ENCODE data around the gene RIIAD1.
"Not testable (repeated sequence)": the region's sequence is repeated elsewhere in the genome, so short reads cannot be mapped to it uniquely, and the experiment has no call there.

RIIAD1 gene

DNA sequence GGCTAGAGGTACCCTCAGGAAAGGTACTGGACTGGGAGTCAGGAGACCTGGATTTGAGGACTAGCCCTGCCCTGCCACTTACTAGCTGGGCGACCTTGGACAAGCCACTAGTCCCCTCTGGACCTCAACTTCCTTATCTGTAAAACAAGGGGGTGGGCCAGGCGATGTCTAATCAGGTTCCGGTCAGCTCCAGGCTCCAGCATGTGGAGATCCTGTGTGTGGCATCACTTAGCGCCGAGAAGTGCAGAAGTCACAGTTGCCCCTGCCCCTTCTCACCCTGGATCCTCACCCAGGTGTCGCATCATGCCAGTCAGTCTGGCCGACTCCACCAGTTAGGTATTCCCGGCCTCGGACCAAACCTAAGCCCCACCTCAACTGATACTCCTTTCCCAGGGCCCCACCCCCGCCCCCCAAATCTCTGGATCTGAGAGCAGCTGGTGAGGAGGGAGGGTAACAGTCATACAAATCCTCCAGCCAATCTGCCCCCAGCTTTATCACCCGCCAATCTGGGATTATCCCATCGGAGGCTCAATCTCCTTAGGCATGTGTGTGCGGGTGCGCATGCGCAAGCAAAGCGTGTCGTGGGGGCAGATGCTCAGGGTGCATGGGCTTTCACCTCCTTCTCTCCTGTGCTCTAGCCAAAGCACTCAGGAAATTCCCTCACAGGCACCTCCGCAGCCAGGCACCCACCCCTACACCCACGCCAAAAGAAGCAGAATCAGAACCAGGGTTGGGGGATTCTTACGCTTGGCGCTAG, 10.1 kb upstream of the RIIAD1 start:
- no peak for DNase-seq (ENCODE audit: low read depth)

DNA sequence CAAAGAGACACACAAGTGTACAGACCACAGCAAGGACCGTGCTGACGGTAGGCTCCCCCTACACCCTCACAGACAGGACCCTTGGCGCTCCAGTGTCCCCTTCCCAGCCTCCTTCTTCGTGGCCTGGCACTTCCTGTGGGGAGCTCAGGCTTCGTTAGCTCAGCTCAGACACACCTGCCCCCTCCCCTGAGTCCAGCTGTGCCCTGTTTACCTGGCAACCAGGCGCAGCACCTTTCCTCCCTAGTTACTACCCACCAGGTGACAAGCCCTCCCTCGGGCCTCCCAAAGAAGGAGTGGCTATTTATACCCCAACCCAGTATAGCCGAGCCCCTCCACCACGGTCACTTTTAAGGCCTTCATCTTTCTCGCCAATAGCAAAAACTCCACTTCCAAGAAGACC, 9.4 kb upstream of the RIIAD1 start:
- DNase-seq (ENCODE audit: low read depth) = no peak

DNA sequence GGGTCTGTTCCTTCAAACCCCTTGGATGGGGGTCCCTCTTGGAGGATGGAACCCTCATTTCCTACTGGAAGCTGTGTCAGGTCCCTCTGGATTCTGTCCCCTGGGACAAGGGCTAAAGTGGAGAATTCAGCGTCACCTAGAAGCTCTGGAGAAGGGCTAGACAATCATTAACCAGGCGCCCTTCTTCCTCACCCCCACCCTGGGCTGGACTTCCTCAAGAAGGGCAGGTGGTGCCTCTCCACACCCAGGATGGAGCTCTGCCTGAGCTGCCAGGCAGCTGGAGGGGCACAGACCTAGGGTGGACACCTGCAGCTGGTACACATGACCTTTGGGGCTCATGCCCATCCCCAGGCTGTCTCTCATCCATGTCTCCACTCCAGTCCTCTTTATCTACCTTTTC, 8.3 kb upstream of the RIIAD1 start:
- DNase-seq (ENCODE audit: low read depth) = no peak

DNA sequence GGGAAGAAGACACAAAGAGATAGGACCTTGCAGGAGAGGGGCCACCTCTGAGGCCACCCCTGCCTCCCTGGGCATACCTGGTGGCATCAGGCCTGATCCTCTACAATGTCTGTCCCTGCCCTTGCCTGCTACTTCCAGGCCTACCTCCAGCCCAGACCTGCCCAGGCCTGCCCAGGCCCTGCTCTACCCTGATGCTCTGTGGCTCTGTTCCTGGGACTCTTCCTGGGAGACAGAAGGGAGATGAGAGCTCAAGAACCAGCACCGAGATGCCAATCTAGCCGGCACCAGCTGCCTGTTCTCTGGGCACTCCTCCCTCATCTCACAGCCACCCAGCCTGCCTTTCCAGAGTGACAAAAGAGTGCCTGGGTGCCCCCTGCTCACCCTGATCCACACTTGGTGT, 7.4 kb upstream of the RIIAD1 start:
- no peak for DNase-seq (ENCODE audit: low read depth)

DNA sequence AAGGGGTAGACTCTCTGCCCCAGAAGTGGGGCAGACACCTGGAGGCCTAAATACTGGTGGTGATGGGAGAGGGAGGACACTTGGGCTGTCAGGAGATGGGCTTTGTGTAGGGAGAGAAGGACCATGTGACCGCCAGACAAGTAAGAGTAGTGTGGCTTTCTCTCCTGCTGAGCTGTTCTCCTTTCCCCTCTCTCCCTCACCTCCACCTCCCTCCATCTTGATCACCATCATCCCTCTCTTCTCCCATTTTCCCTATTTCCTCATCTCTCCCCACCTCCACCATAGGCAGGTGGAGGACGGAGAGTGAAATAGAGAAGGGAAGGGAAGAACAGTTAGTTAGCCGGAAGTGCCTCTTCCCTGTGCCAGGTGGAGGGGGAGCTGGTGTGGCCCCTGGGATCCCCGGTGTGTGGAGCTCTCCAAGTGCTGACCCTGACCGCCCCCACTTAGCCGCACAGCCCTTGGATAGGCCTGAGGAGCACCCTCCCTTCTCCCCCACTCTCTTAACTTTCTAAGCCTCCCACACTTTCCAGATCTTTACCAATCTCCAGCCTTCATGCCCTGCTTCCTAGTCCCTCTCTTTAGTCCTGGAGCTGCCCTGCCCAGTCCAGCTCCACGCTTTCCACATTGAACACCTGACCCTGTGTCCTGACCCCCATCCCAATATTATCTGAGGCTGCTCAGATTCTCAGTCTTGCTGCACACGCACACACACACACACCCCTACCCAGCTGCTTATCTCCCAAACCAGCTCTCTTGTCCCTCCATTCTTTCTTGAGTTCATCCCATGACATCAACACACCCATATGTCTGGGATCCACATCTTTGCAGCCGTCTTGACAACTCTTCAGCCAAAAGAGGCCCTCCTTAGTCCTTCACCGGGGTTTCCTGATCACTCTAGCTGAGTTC, 6.2 kb upstream of the RIIAD1 start:
- no peak for DNase-seq (ENCODE audit: low read depth)

DNA sequence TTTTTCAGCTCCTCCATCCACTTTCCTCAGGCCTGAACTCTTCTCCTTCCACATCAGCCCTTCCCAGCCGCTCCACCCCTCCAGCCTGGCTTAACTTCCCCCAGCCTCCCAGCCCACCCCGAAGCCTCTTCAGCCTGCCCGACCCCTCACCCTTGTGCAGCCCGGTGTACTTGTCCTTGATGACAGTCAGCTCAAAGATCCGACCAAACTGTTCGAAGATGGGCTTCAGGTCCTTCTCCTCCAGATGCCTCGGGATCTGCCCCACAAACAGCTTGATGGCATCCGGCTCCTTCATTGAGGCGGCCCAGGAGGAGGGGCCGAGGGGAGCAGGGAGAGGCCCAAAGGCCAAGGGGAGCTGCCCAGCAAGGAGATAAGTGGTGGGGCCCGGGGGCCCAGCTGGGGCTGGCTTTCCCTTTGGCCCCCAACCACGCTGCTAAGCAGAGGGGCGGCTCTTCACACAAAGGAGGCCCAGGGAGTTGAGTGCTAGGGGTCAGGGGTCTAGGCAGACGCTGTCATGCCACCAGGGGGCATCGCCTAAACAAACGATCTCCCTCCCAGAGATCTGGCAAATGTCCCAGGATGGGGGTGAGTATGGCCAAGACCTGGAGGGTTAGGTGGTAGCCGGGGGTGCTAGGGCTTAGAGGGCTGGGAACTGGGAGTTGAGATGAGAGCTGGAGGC, 5.5 kb upstream of the RIIAD1 start:
- DNase-seq (ENCODE audit: low read depth) = no peak

DNA sequence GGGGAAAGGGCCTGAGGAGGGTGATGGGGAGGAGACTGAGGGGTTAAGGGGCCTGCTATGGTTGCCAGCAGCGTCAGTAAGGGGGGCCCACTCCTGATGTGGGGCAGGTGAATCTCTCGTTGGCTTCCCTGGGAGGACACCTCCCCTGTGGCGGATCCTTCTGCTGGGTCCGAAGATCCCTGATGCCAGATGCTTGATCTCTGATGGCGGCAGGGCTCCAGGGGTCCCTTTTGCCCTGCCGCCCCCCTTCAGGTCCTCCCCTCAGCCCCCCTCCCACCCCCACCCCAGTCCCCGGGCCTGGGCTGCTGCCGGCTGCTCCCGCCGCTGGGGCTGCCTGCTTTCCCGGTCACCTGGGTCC, 4.9 kb upstream of the RIIAD1 start:
- no peak for DNase-seq (ENCODE audit: low read depth)

DNA sequence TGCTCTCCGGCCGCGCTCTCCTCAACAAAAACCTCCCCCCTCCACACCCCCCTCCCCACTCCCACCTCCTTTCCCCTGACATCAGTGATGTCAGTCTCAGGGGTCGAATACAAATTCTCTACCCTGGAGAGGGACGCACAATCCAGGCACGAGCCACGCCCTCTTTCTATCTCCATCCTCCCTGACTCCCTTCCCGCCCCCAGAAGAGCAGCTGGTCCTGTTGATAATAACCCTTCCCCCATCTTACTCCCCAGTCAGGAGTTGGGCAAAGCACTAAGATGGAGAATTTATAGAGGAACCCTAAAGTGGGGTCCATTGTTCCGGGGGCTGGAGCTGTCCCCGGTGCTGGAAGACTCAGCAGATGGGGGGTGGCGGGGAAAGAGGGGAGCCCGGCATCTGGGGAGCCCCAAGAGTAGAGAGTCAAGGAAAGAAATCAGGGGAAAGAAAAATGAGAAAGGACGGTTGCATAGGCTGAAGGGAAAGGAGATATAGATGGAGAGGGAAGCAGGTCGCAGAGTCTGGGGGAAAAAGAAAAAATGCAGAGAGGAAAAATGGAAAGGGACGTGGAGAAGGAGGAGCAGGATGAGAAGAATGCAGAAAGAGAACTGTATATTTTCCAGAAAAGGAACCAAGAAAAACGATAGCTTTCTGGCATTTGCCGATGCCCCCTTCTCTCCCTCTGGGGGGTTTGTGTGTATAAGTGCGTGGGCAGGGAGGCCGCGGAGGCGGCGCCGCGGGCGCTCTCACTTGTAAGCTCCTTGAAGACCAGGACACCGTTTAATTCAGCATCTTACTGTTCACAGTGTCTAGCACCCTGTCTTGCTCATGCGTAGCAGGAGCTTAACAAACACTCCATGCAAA, 4.3 kb upstream of the RIIAD1 start, which contains the start of gene CELF3:
TSS of gene CELF3 (minus strand) at position 33 of the 861 bp plus-strand sequence. CDS start 783 bp downstream, outside the sequence.
- no peak for DNase-seq (ENCODE audit: low read depth)

DNA sequence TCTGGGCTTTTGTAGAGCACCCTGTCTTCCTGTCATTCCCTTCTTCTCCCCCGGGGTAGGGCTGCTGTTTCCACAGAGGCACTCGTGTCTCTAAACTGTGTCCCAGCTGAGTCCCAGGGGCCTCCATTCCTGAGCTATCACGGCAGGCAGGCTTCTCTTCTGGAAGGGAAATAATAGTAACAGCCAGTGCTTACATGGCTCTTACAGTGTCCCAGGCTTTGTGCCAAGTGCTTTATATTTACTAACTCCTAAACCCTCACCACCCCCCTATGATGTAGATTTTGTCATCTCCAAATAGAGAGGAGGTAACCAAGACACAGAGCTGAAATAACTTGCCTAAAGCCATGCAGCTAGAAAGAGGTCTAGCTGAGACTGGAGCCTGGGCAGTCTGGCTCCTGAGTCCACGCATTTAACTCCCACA, 3.3 kb upstream of the RIIAD1 start:
- no peak for DNase-seq (ENCODE audit: low read depth)

DNA sequence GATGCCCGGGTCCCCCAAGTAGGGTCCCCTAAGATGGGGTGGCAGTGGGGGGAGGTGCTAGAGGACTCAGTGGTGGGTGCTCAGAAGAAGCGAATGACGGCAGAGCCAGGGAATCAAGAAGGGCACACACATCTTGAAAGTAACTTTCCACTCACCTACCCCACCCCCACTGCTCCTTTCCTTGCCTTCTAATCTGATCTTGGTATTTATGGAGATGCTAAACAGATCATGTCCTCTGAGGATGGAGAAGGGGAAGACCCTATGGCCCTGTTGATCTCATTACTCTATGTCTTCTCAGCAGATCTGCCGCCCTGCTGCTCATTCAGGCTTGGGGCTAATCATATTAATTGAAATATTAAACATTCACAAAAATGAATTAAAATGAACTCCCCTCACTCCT, 2.7 kb upstream of the RIIAD1 start:
- DNase-seq (ENCODE audit: low read depth) = no peak

DNA sequence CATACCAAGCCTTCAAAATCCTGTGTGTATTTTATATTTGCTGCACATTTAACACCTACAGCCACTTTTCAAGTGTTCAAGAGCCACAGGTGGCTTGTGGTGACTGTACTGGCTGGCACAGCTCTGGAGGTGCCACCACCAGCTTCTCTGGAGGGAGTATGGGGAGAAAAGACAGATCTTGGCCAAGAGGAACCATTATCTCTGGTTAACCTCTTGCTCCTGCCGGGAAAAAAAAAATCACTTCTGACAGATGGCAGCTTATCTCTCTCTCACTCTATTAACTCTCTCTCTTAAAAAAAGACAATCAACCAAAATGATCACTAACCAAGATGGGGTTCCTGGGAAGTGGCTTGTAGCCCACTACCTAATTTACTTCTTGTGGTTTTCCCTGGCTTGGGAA, 1.2 kb upstream of the RIIAD1 start:
- DNase-seq (ENCODE audit: low read depth) = no peak

DNA sequence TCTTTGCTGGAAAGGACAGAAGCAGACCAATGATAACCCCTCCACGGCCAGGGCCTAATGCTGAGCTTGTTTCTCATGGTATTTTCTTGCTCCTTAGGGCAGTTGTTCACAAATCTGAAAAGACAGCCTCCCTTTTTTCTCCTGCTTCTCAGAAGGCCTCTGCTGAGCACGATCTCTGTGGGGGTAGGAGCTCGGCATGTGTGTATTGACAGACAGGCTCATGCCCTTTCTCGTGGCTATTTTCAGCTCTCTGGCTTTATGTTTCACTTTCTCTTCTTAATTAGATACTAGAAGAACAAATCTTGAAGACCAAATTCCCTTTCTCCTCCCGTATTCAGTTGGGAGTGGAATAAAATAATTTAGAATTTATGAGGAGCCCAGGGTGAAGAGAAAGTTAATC, 768 bp upstream of the RIIAD1 start:
- DNase-seq (ENCODE audit: low read depth) = peak; percentile 42

DNA sequence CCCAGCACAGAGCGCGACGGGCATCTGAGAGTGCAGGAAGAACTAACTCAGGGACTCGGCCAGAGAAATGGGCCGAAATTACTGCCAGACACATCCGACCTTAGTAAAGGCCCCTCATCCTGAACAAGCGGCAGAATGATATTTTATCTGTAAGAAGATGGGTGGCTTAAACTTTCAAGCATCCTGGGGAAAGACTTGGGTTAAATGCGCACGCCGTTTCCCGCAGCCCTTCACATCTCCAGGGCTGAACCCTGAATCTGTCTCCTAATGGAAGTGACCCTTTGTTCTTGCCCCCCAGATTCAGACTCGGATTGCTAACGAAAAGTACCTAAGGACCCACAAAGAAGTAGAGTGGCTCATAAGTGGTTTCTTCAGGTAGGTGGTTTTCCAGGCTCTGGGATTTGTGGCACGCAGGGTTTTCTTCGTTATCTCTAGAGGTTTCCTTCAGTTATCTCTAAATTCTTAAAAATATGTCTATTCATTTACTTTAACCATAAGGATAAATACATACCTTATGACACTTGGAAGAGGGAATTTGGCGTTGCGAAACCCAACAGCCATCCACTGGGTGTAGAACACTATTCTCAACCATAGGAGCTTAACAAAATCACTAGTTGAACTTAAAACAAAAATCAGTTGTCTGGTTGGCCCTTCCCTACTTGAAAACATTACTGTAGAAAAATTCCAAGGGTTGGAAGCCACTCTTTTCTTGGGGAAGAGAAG, 627 bp downstream of the RIIAD1 start:
- no peak for DNase-seq (ENCODE audit: low read depth)

DNA sequence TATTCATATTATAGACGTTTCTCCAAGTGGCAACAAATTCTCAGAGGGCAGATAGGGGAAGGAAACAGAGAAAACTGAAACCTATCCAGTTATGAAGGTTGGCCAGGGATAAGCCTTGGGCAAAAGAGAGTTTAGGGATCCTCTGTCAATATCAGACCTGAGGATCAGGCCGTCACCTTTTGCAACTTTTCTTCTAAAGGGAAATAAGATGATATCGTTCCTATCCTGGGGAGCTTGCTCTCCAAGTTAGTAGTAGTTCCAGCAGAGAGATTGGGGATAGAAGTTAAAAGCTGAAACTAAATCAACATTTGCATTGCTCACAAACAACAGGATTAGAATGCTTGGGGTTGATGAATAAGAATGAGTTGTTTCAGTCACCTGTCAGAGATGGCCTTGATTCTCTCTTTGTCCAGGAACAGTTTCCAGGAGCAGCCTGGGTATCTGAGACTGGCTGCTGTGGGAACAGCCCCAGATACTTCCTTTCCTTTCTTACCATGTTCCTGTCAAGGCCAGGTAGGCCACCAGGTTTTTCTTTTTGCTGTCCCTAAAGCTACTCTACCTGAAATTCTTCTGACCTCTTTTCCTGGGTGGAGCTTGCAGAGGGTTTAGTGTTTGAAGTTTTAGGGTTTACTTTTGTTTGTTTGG, 2.5 kb downstream of the RIIAD1 start:
- DNase-seq (ENCODE audit: low read depth) = no peak

DNA sequence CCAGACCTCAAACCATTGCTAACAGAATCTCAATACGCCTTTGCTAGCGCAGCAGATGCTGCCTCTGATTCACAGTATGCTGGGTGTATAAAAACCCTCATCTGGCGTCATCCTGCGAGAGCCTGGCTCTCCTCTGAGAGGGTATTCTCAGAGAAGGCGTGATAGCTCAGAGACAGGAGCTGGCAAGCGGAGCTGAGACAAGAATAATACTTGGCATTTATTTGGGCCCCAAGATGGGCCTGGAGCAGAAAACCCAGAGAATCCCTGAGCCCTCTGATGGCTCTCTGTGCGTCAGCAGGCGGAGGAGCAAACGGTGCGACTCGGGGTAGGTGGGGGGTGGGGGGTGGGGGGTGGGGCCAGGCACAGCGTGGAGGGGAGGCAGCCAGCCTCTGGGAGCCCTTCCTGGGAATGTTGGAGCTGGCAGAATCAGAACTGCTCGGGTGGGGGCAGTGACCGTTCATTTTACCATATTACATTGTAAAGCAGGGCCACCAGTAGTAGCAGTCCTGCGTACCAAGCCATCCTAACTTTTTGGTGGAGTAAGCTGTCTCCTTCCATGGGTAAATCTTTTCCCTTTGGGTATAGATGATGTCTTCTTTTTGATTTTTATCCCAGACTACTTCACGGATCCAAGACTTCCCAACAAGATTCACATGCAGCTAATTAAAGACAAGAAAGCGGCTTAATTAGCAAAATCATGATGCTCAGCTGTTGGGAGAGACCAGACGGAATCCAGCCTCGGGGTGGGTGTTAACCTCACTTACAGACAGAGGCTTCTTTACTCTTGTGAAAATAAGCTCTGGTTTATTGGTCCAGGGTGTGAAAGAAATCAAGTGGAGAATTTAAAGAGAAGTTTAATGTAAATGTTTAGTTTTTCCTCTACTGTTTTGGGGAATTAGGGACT, 7.1 kb downstream of the RIIAD1 start:
- DNase-seq (ENCODE audit: low read depth) = peak; percentile 51

DNA sequence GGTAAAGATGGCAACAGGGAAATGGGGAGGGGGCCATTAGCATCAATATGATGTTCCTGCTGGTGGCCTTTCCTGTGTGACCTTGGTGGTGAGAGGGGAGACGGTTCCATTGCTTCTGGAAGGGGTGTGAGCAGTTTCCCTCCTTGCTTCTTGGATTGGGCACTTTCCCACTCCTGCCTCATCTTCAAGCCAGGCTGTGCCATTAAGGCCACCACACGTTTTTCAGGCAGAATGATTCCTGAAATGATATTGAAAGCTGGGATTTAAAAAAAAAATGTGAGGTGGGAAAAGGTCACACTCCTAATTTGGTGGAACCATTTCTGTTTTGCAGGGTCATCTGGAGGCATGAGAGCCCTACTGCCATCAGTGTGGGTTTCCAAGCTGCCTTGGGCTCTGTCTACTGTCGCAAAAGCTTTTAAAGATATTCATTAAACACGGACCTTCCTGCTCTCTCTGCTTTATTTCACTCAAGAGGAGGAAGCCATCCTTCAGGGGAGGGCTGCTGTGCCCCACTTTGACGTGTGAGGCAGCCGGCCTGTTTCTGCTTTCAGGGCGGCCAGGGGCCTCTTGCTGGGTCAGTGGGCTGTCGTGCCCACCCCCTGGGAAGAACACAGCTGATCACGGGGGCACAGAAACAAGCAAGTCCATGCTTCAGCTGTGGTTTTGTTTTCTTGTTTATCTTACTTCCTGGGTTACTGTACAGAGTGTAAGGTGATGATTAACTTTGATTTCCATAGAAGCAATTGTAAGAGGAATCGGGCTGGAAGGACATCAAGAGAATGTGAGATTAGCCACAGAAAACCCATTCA, 8.0 kb downstream of the RIIAD1 start:
- no peak for DNase-seq (ENCODE audit: low read depth)

DNA sequence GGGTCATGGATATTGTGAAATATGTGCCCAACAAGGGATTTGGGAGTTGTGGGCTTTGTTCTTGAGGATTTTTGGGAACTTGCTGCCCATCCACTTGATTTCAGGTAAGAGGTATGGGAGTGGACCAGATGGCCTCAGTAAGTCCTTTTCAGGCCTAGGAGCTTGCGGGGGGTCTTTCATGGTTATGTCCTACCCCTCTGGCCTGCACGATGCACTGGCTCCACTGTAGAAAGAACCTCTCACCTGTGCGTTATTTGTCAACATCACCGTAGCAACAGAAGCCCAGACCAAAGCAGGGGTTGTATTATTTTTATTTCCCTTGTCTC, 8.6 kb downstream of the RIIAD1 start:
- no peak for DNase-seq (ENCODE audit: low read depth)

DNA sequence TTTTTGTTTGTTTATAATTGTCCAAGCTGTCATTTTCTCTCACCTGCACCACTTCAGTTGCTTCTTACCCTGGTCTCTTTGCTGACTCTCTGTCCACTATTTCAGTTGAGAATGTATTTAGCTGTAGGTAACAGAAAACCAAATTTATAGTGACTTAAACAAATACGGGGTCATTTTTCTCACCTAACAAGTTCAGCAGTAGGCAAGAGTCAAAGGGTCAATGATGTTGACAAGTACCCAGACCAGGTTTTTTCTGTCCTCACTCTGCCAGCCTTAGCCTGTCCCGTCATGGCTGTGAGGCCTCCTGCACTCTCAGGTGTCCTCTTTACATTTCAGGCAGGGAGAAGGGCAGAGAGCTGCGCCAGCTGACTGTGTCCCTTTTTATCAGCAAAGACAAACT, 11.8 kb downstream of the RIIAD1 start:
- no peak for DNase-seq (ENCODE audit: low read depth)

DNA sequence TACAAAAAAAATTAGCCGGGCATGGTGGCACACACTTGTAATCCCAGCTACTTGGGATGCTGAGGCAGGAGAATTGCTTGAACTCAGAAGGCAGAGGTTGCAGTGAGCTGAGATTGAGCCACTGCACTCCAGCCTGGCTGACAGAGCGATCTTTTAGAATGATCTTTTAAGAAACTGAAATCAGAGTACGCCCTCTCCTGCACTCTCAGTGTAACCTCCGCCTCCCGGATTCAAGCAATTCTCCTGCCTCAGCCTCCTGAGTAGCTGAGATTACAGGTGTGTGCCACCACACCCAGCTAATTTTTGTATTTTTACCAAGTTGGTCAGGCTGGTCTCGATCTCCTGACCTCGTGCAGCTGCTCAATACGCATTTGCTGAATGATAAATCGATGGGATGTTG, 12.7 kb downstream of the RIIAD1 start:
- not testable (repeated sequence) for DNase-seq (ENCODE audit: low read depth)
